ENCODE data around the gene MRPL4. TPM values are rescaled to one million over a fixed set of nuclear protein-coding genes. Genes with fewer than 3 reads are reported as not detected.

The MRPL4 gene
- total RNA-seq, 2 donors from 2014 or later = 26.2 to 28.2 TPM

DNA sequence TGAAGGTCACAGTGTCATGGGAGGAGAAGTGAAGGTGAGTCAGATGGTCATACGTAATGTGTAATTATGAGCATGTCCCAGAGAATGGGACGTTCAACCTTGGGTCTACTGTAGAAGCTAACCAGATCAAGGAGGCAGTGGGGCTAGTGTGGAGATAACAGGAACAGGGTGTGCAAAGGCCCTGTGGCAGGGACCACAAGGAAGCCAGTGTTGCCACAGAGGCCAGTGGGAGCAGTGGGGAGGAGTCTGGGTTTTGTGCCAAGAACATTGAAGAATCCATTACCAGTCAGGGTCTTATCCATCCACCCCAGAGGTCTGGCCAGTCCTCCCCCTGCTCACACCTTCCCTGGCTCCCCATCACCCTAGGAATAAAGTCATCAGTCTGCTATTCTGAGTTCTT is 3.3 kb downstream of the MRPL4 start:
- intact Hi-C loops (cut with DNase I) = loop anchor here in 1 of 2 donors (10.0 kb wide), 1 partner anchor 321 kb away; the partner anchor contains the start of gene OLFM2
- DNase-seq (ENCODE audit: low spot score) = no peak

DNA sequence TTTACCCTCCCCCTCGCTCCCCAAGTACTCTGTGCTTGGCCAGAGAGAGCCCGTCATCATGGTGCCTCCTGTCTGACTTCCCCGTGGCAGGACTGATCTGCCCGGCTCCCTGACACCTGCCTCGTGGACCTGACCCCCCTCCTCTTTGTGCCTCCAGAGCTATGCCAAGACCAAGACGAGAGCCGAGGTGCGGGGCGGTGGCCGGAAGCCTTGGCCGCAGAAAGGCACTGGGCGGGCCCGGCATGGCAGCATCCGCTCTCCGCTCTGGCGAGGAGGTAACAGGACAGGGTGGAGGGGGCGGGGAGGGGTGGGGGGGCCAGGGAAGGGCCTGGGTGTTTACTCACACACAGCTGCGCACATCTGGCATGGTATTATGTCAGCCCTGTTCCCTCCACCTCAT is 4.5 kb downstream of the MRPL4 start:
- no peak for DNase-seq (ENCODE audit: low spot score)
- intact Hi-C loops (cut with DNase I) = loop anchor here in 1 of 2 donors (10.0 kb wide), 1 partner anchor 322 kb away; the partner anchor contains the start of gene OLFM2

DNA sequence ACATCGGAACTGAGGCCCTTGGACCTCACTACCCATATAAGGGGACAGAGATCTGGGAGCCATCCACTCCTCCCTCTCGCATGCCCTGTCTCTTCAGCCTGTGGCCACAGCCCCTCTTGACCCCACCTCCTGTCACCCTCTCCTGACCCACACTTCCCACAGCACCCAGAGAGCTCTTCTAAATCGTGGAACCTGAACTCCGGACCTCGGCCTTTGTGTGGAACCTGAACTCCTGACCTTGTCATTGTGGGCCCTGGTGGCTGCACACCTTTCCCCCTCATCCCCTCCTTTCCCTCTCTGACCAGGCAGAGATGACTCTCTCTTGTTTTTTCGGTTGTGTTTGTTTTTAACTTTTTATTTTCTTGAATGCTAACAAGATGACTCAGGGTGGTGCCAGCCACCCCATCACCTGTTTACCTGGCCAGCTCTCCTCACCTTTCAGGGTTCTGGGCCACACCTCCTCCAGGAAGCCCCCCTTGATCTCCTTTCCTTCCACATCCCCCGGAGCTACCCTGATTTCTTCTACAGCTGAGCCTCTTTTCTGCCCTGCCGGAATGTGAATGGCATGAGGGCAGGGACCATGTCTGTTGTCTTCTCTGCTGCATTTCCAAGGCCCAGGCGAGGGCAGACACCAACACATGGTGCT is 5.1 kb downstream of the MRPL4 start:
- intact Hi-C loops (cut with DNase I) = loop anchor here in 1 of 2 donors (10.0 kb wide), 1 partner anchor 322 kb away; the partner anchor contains the start of gene OLFM2

DNA sequence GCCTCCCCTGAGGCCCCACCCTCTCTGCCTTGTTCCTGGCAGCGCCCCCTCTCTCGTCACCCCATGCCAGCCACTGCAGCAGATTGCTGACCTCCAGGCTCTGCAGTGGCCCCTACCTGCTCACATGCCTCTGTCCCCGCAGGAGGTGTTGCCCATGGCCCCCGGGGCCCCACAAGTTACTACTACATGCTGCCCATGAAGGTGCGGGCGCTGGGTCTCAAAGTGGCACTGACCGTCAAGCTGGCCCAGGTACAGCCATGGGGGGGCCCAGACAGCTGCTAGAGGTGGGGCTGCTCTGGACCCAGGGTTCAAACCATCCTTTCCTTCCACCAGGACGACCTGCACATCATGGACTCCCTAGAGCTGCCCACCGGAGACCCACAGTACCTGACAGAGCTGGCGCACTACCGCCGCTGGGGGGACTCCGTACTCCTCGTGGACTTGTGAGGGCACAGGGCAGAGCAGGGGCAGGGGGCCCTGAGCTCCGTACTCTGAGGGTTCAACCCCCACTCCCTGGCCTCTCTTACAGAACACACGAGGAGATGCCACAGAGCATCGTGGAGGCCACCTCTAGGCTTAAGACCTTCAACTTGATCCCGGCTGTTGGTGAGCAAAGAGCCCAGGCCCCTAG is 6.2 kb downstream of the MRPL4 start:
- intact Hi-C loops (cut with DNase I) = loop anchor here in 1 of 2 donors (10.0 kb wide), 1 partner anchor 323 kb away; the partner anchor contains the start of gene OLFM2
- DNase-seq (ENCODE audit: low spot score) = no peak

More for the DNA sequence above, 5.1 kb downstream of the MRPL4 start:
- DNase-seq (ENCODE audit: low spot score) = no peak

DNA sequence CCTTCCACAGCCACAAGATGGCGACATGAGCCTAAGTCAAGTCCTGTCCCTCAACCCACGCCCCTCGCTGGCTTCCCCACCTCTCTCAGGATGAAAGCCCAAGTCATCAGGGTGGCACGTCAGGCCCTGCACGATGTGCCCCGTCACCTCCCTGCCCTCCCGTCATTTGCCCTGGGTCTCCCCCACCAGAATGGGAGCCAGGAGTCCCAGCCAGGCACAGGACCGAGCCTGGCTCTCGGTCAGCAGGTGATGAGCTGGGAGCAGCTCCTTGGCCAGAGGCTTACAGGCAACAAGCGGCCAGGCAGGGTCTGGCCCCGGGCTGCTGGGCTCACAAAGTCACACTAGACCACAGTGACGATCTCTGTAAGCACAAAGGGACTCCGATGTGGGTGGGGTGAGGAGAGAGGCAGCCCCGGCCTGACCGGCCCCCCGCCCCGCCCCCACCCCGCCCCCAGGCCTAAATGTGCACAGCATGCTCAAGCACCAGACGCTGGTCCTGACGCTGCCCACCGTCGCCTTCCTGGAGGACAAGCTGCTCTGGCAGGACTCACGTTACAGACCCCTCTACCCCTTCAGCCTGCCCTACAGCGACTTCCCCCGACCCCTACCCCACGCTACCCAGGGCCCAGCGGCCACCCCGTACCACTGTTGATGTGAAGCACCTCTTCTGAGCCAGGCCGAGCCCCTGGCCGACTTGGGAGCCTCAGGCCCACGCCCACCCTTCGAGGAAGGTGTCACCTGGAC is 7.3 kb downstream of the MRPL4 start:
- DNase-seq (ENCODE audit: low spot score) = peak; percentile 93
- intact Hi-C loops (cut with DNase I) = loop anchor here in 1 of 2 donors (10.0 kb wide), 1 partner anchor 325 kb away; the partner anchor contains the start of gene OLFM2

DNA sequence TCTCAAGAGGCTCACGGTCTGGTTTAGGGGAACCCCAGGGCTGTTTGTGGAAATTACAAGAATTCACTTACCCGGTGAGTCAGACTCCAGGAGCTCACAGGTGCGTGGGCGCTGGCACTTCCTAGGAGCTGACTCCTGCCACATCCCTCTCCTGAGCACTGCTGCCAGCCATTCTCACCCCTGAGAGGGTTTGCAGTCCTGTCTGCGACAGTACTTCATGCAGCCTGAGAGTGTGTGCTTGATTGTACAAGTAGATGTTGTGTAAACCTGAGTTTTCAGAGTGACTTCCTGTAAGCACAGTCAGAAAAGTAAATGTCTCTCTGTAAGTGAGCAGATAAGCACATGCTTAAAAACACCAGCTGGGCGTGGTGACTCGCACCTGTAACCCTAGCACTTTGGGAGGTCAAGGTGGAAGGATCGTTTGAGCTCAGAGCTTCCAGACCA is 8.1 kb downstream of the MRPL4 start:
- intact Hi-C loops (cut with DNase I) = no loop called here
- no peak for DNase-seq (ENCODE audit: low spot score)

DNA sequence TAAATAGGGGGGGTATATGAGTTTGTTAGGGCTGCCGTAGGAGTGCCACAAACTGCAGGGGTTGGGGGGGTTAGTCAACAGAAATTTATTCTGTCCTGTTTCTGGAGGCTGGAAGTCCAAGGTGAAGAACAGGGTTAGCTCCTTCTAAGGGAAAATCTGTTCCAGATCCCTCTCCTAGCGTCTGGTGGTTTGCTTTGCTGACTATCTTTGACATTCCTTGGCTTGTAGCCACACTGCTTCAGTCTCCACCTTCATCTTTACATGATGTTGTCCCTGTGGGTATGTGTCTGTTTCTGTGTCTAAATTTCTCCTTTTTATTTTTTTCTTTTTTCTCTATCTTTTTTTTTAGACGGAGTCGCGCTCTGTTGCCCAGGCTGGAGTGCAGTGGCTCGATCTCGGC is 10.8 kb downstream of the MRPL4 start:
- intact Hi-C loops (cut with DNase I) = no loop called here

DNA sequence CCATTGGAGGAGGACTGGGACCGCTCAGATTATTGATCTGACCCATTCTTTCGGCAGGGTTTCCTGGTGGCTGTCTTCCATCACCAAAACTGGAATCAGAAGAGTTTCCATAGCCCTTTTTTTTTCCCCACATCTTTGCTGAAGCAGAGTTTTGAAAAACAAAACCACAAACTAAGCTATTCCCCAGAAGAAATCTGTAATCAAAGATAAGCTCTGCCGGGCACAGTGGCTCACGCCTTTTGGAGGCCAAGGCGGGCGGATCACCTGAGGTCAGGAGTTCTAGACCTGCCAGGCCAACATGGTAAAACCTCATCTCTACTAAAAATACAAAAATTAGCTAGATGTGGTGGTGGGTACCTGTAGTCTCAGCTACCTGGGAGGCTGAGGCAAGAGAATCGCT is 14.7 kb downstream of the MRPL4 start:
- no peak for DNase-seq (ENCODE audit: low spot score)
- intact Hi-C loops (cut with DNase I) = no loop called here

More for the DNA sequence above, 10.8 kb downstream of the MRPL4 start:
- DNase-seq (ENCODE audit: low spot score) = no peak

DNA sequence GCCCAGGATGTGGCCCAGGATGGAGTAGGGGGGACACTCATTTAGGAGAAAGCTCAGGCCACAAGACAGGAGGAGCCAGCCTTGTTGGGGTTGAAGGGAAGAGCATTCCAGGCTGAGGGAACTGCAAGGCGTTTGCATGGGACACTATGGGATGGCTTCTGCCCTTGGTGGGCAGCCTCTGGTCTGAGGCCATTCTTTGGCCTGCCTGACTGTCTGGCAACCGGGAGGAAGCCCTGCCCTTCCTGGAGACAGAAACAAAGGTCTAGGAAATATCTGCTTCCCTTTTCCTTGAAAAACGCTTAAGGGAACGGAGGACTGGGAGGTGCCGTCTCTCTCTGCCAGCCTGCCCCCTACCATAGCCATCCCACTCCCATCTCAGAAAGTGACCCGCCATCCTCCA is 16.1 kb downstream of the MRPL4 start:
- DNase-seq (ENCODE audit: low spot score) = no peak
- intact Hi-C loops (cut with DNase I) = loop anchor here (2.0 kb wide), 2 partner anchors 121 to 123 kb away; no protein-coding TSS in a partner anchor

DNA sequence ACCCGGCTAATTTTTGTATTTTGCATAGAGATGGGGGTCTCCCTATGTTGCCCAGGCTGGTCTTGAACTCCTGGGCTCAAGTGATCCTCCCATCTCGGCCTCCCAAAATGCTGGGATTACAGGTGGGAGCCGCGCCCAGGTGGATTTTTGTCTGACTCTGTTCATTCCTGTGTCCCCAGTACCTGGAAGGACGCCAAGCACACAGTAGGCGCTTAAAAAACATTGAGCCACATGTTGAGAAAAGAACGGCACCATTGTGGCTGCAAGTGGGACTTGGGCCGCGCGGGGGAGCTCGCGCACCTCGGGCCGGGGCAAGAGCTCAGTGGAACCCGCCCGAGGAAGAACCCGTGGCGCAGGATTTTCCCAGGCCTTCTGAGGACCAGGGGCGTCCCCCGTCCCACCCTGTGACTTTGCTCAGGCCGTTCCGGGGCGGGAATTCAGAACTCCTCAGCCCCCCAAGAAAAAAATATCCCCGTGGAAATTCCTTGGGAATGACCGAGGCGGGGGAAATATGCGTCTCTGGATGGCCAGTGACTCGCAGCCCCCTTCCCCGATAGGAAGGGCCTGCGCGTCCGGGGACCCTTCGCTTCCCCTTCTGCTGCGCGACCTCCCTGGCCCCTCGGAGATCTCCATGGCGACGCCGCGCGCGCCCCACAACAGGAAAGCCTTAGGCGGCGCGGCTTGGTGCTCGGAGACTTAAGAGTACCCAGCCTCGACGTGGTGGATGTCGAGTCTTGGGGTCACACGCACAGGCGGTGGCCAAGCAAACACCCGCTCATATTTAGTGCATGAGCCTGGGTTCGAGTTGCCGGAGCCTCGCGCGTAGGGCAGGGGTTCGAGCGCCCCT is 17.5 kb downstream of the MRPL4 start:
- intact Hi-C loops (cut with DNase I) = loop anchor here (2.0 kb wide), 2 partner anchors 119 to 121 kb away; no protein-coding TSS in a partner anchor
- DNase-seq (ENCODE audit: low spot score) = peak; percentile 97

DNA sequence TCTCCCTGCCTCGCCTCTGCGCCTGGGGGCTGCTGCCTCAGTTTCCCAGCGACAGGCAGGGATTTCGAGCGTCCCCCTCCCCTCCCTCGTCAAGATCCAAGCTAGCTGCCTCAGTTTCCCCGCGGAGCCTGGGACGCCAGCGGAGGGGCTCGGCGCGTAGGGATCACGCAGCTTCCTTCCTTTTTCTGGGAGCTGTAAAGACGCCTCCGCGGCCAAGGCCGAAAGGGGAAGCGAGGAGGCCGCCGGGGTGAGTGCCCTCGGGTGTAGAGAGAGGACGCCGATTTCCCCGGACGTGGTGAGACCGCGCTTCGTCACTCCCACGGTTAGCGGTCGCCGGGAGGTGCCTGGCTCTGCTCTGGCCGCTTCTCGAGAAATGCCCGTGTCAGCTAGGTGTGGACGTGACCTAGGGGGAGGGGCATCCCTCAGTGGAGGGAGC is 18.2 kb downstream of the MRPL4 start:
- DNase-seq (ENCODE audit: low spot score) = peak; percentile 96
- intact Hi-C loops (cut with DNase I) = no loop called here

DNA sequence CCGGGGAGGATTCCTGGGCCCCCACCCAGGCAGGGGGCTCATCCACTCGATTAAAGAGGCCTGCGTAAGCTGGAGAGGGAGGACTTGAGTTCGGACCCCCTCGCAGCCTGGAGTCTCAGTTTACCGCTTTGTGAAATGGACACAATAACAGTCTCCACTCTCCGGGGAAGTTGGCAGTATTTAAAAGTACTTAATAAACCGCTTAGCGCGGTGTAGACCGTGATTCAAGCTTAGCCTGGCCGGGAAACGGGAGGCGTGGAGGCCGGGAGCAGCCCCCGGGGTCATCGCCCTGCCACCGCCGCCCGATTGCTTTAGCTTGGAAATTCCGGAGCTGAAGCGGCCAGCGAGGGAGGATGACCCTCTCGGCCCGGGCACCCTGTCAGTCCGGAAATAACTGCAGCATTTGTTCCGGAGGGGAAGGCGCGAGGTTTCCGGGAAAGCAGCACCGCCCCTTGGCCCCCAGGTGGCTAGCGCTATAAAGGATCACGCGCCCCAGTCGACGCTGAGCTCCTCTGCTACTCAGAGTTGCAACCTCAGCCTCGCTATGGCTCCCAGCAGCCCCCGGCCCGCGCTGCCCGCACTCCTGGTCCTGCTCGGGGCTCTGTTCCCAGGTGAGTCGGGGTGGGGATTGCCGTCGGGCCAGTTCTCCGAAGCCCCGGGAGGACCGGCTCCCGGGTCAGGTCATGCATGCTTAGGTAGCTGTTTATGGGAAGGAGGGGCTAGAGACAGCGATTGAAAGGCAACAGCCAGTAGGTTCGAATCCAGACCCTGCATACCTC is 18.8 kb downstream of the MRPL4 start, which contains the start of gene ICAM1:
Gene ICAM1 (plus strand): TSS at position 505 of the 779 bp plus-strand sequence. CDS start 40 bp downstream, at position 545.
- DNase-seq (ENCODE audit: low spot score) = peak; percentile 98
- intact Hi-C loops (cut with DNase I) = no loop called here

DNA sequence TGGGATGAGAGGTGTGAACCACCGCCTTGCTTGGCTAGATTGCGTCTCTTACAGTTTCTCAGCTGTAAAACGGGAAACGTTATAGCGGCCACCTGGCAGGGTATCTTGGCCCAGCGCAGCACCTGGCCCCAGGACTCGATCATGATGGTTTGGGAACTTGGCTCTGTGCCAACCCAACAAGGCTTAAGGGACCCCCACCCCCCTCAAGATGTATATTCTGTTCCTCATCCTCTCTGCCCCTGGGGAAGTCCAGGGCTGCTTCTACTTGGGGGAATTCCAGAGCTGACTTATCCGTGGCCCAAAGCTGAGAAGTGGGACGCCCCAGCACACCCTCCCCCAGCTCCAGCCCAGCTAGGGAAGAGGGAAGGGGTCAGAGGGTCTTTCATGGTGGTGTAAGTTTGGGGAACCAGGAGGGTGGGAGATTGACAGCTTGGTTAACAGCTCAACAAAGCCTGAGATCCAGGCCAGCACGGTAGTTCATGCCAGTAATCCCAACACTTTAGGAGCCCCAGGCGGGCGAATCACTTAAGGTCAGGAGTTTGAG is 19.6 kb downstream of the MRPL4 start:
- intact Hi-C loops (cut with DNase I) = no loop called here
- DNase-seq (ENCODE audit: low spot score) = no peak

DNA sequence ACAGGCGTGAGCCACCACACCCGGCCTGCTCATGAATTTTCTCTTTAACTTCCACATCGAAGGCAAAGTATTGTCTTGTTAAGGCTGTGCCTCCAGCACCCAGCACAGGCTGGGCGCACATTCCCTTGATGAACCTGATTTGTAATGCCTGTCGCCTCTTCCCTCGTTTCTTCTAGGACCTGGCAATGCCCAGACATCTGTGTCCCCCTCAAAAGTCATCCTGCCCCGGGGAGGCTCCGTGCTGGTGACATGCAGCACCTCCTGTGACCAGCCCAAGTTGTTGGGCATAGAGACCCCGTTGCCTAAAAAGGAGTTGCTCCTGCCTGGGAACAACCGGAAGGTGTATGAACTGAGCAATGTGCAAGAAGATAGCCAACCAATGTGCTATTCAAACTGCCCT is 22.6 kb downstream of the MRPL4 start:
- DNase-seq (ENCODE audit: low spot score) = no peak
- intact Hi-C loops (cut with DNase I) = no loop called here

DNA sequence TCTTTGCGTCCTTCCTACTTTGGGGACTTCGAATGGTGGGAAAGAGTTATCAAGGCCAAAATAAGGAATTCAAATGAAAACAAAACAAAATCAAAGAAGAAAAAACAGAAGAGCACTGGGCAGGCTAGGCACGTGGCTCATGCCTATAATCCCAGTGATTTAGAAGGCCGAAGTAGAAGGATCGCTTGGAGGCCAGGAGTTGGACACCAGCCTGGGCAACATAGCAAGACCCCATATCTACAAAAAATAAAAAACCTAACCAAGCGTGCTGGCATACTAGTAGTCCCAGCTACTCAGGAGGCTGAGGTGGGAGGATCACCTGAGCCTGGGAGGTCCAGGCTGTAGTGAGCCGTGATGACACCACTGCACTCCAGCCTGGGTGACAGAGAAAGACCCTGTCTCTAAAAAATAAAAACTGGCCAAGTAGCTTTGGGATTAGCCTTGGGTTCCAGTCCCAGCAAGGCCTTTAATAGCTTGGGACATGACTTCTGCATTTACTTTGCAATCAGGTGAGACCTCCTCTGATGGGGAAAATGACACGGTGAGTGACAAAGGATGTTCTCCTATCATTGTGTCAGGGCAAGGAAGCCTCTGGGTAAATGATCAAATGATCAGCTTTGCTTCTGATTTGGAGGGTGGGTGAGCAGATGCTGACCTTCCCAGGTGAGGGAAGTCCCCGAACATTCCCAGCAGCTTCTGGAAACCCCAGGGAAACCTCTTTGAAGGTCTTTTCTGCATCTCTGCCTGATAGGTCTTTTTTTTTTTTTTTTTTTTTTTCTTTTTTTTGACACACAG is 26.0 kb downstream of the MRPL4 start:
- intact Hi-C loops (cut with DNase I) = loop anchor here in 1 of 2 donors (2.0 kb wide), 1 partner anchor 107 kb away; no protein-coding TSS in a partner anchor
- no peak for DNase-seq (ENCODE audit: low spot score)

DNA sequence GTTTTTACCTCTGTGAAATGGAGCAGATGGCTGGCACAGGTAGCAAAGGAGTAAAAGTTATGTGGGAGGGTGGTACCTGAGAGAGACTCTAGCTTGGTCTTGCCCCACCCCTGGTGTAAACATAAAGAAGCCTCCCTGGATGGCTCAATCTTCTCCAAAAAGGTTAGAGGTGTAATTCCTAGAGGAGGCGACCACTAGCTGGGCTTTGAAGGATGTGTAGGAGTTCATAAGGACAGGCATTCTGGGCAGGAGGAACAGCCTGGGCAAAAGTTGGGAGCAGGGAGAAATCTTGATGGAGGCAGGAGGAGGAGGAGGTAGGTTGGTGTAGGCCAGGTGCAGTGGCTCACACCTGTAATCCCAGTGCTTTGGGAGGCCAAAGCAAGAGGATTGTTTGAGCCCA is 26.9 kb downstream of the MRPL4 start:
- intact Hi-C loops (cut with DNase I) = no loop called here
- DNase-seq (ENCODE audit: low spot score) = no peak
